ENCODE data around the gene AGAP1.

AGAP1 gene

DNA sequence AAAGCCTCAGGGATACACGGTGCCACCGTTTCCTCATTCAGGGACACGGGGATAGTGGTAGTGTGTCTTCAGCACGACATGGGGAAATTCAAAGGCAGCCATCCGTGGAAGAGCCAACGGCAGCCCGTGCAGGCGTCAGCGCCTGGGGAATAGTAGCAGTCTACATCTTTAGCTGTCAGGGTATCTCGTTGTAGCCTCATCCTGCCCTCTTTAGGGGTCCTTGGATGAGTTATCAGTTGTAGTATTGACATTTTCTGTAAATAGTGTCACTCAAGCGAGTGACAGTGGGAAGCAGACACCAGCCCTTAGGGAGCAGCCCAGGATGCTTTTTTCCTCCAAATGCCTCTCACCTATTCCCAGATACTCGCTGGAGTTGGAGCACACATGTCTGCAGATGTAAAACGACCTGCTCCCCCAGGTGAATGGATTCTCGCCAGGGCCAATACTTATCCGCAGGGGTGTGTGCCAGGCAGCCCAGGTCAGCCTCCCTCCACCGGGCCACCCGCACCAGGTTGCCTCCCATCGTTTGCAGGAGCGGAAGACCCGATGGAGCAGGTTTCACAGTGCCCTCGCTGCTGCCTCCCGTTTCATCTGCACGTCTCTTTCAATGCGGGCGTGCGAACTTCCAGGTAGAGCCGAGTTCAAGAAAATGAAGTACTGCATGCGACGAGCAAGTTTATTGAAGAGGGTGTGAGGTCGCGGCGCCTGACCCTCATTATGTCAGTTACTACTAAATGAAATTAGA is 41.0 kb downstream of the AGAP1 start:
- no peak for DNase-seq

DNA sequence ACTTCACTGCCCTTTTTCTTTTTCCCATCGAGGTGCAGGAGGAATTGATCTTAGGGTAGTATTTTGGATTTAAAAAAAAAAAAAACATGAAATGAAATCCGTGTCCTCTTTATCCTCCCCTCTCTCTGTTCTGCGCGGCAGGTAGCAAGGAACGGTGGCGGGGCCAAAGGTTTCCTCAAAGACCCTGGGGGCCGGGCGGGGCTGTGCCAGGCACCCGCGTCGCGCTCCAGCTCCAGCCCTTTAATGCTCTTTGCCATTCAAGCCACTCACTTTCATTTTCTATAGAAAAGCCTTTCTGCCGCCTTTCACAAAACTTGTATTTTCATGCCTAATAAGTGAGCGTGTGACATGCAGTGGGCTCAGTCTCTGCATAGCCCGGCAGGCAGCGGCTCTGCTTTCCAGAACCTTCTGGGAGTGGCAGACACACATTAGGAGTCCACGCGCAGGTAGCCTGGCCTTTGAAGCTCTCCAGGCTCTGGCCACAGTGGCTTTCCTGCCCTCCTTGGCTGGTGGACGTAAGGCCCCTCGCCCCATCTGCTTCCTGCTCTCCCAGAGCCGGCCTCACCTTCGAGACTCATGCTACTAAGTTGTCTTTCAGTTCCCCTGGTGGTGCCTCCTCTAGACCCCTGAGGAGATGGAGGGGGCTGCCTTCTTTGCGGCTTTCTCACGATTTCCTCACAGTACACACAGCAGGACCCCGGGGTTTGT is 41.7 kb downstream of the AGAP1 start:
- no peak for DNase-seq

DNA sequence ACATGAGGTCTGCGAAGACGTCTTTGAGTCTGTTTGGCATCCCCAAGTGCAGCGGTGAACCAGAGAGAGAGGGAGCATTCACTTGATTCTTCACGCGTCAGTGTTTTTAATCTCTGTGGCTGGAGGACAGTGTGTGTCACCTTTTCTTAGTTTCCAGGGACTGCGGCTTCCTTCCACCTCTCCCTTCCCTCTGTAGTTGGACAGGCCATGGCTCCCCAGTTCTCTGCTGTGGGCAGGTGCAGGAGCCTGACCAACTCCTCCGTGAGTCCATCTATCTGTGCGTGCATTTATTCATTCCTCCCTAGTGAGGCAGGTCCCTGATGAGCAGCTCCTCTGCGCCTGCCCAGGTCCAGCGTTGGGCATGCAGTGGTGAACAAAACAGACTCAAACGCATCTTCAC is 42.9 kb downstream of the AGAP1 start:
- DNase-seq: no peak

DNA sequence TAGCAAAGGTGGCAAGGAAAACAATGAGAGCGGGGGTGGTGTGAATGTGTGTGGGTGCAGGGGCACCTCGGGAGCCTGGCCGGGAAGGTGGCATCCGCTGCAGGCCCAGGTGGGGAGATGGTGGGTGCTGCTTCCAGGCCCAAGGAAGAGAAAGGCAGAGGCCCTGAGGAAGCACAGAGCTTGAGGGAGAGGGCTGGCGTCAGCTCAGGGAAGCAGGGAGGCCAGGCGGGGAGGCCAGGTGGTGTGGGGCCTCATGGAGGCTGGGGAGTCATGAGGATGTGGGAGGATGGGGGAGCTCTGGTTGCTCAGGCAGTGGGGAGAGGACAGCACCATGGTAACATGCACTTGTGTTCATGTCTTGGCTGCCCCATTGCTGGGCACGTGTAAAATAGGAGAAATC is 43.3 kb downstream of the AGAP1 start:
- DNase-seq: no peak

DNA sequence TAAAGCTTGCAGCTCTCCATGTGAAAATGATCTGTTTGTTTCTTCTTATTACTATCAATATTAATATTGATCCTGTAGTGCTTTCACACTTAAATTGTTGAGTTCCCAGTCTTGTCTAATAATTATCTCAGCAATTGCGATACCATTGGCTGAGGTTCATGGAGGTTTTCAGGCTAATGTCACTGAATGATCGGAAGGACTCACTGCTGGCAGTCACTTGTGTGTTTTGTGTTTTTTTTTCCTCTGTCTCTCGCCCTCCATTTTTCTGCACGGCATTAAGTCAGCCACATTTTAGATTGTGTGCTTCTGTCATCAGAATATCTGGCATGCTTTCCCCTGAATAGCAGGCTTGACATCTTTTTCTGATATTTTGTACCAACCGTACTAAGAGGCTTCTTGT is 43.7 kb downstream of the AGAP1 start:
- no peak for DNase-seq

DNA sequence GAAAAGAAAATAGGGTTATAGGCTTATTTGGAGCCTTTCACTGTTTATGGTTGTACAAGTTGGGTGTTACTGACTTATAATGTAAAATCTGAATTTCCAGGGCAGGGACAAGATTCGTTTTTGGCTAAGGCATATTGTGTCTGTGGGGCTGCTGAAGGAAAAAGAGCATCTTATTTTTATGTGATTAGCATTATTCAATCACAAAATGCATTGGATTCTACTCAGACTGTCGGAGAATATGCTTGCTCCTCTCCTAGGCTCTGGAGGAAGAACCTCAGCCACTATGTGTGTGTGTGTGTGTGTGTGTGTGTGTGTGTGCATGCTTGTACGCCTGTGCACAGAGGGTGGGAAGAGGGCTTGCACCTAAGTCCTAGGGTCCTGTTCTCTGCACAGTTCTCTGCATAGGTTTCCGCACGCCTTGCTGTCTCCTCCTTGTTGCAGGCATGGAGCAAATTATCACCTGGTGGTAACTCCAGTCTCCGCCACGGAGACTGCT is 44.3 kb downstream of the AGAP1 start:
- DNase-seq: no peak

DNA sequence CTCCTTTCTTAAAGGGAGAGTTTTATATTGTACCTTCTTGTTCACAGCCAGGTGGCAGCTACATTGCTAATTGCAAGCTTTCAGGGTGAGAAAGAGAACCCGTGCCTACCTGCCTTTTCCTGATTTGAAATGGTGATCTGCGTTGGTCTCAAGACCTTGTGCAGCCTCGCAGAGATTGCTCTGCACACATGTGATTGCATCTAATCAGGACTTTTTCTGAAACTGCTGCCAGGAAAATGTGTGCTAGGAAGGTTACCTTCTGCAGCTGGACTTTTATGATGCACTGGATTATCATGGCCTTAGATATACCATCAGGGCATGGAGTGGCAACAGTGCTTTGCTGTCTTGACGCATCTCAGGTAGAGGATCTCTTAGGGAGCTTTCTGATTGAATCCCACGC is 45.1 kb downstream of the AGAP1 start:
- DNase-seq: no peak

DNA sequence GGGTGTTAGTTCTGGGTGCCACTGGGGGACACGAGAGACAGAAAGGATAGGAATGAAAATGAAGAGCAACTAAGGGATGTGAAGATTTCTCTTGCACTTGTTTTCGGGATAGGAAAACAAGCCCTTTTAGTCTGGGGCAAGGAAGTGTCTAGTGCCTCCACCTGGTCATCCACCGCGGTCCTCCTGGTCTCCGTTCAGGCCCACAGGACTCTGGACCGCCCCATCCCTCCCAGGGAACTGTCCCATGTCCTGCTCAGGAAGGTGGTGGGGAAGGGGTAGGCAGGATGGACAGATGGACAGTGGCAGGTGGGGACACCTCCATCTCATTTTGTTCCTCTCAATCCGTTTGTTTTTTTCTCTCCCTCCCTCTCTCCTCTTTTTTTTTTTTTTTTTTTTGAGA is 45.9 kb downstream of the AGAP1 start:
- DNase-seq: no peak

DNA sequence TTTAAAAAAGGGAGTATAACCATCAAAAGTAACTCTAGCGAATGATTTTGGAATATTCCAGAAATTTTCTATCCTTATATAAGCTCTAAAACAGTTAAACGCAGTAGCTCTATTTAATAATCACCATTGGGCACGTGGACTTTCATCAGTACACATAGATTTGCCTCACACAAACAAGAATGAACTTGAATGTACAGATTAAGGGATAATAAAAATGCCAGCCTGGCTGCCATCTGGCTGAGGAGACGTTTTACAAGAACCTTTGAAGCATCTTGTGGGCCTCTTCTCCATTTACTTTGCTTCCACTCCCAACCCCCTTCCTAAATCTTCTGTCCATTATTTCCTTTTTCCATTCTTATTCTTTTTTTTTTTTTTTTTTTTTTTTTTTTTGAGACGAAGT is 47.2 kb downstream of the AGAP1 start:
- DNase-seq: no peak

DNA sequence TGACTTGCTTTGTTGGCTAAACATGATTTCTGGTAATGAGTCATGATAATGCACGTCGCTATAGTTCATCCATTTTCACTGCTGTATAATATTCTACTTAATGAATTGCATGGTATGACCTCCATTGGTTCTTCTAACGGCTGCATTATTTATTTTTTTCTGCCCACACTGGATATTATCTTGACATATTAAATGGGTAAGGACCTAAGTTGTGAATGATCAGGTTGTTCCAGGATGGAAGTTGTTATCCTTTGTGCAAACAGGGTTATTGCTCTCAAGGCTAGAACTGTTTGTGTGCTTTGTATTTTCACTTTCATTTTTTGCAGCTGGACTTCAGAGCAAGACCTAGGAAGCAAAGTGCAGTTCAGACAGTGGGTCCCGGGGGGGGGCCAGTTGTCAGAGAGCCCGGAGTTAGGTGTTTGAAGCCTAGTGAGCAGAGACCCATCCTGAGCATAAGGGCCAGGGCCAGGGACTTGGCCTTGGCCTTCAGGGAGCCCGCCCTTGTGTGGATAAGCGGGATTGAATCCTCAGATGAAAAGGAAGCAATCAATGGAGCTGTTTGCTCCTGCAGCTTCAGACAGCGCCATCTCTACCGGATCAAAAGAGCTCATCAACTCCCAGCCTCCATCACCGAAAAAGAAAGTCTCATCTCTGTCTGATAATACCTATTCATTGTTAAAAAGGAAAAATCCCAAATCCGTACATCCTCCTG is 48.2 kb downstream of the AGAP1 start:
- no peak for DNase-seq

DNA sequence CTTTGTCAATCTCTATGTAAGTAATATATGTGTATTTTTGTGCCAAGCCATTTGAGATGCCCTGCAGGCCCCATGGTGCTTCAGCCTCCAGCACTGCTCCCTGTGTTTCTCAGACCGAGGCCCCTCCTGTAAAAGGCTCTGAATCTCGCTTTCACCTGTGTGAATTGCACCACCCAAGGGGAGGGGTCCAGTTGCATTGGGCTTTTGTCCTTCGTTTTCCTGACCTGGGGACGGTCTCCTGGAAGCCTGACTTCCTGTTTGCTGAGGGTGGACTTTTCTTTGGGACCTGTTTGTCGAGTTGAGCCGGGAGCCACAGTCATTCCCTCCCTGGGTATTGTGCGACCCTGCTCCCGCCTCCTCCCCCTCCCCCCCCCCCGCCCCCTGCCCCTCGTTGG is 48.9 kb downstream of the AGAP1 start:
- DNase-seq: no peak

DNA sequence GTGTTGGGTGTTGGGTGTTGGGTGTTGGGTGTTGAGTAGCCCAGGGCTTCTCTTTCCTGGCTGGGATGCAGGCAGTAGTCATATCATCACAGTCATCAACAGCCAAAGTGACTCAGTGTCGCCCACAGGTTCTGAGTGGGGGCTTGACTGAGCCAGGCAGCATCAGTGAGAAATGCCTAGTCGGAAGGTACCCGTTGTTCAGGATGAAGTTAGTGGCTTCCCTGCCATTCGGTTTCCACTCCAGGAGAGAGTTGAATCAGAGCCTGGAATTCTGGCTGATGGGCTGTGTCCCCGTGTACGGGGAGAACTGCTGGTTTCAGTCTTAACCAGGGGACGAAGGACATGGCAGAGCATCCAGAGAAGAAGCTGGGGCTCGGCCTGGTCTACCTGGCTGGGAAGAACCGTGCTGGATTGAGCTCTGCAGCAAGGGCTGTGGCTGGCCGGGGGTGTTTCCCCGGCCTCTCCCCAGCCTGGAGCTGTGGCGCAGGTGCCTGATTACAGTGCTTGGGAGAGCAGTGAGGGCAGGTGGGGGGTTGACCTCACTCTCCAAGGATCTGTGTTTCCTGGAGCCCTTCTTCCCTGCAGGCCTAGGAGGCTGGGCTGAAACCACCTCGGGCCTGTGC is 49.4 kb downstream of the AGAP1 start:
- no peak for DNase-seq

DNA sequence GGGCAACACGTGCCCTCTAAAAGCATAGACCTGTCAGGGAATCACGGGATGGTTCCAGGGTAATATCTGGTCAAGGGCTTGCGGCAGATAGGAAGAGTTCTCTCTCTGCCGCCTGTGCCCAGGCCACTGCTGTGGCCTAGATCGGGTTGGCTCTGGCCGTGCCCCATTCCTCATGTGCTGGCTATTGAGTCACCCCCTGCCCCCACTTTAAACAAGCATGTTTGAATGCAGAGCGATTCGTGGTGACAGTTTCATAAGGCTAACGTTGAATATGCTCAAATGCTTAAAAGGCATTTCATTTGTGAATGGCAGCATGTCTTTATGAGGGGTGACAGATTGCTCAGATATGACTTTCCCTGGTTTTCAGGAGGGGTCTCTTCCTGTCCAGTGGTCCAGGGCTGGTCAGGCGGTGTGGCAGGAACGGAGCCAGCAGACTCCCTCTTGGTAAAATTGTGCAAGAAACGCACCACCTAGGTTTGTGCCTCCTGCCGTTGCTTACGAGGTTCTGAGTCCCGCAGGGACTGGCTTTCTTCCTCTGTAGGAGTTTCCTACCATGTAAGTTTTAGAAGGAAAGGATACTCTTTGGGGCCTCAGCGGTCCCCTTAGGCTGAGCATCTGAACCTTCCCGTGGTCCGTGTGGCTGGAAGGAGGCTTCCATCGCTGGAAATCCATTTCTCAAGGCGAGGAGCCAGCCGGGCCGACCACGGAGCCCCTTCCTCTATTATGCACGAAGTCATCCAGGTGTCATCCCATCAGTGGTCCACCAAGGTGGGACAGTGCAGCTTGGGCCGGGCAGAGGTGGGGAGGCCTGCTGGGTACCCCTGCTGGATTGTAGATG is 50.2 kb downstream of the AGAP1 start:
- DNase-seq: no peak

DNA sequence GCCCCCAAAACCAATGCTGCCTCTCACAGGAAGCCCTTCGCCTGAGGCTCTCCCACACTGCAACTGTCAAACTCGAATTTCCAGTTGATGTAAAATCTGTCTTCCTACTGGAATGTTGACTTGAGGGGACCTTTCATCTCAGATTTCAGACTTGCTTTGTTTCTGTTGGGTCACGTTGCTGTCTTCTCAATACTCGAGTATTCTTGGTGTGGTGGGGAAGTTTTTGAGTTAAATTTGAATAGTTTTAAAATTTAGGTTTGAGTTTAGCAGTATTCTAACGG is 50.8 kb downstream of the AGAP1 start:
- no peak for DNase-seq

DNA sequence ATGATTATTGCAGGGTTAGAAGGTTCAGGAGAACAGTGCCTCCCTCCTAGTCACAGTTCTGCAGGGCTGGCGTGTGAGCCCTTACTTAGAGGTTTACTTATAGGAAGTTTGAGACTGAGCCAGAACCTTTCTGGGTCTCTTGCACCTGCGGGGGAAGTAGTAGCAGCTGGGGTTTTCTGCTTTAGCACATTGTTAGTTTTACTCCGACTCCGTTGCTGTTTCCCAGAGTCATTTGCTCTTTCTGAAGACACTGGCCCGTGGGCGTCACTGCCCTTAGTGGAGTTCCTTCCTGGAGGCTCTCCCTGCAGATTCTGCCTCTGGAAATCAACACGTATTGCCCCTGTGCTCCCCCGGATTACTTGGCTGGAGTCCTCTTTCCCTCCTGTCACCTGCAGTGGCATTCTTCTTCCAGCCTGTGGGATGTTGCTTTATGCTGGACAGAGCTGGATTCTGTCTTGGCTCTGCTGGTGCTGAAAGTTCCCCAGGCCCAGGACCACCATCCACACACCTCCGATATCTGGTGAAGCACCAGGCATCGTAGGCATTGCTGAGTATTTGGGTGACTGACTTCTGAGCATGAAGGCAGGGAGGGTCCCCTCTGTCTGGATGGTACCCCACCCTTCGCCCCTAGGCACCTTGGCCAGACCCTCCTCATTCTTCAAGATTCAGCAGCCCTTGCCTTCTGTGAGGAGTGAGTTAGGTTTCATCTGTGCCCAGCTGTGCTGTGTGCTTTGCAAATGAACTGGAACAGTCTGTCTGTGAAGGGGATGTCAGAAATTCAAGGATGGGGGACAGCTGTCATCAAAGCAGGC is 51.7 kb downstream of the AGAP1 start:
- DNase-seq: no peak

DNA sequence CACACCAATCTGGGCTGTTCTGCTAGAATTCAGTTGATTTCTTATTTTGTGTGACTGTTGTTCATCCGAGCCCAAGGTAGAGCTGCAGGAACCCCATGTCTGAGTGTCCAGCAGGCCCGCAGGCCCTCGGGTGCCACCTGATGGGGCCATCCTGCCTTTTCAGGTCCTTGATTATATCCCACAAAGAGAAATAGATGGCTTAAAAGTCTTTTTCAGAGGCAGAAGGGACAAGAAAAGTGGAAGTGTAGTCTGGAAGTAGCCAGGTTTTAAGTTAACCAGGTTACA is 52.2 kb downstream of the AGAP1 start:
- DNase-seq: no peak

DNA sequence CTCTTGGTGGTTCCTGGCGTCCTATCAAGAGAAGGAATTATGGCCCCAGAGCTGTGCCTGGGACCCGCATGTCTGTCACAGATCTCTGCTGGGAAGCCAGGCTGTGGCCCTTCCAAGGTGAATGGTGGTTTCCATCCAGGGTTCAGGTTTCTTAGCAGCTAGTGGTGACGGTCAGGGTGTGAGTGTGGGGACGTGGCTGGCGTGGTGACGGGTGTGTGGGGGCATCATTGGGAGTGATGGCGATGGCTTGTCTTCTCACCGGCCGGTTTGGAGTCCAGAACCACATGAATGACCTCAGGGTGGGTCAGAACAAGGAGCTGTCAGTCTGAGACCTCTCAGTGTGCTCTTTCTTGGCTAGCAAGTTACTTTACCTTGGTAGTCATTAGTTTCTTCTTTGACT is 52.6 kb downstream of the AGAP1 start:
- no peak for DNase-seq

DNA sequence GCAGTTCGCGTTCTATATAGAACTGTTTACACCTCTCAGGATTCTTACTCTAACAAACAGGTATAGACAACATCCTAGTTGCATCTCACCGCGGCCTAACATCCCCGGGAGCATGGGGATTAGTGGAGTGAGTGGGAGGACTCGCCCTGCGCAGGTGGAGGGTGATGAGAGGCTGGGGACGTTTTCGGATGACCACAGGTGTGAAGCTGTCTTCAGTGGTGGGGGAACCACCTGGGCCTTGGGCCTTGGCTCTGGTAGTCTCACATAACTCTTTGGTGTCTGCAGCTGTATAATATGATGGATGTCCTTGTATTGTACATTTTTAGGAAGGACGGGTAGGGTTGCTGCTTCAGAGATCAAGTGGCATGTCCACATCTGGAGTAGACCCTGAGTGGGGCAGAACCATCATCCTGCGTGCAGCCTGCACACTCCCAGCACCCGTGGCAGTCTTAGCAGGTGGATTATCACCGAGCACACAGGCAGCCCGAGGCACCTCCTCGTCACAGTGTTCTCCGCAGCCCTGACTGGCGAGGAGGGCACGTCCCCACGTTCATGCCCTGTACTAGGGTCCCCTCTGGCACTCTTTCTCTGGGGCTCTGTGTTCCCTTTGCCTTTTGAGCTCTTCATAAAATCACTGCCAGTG is 56.0 kb downstream of the AGAP1 start:
- no peak for DNase-seq

DNA sequence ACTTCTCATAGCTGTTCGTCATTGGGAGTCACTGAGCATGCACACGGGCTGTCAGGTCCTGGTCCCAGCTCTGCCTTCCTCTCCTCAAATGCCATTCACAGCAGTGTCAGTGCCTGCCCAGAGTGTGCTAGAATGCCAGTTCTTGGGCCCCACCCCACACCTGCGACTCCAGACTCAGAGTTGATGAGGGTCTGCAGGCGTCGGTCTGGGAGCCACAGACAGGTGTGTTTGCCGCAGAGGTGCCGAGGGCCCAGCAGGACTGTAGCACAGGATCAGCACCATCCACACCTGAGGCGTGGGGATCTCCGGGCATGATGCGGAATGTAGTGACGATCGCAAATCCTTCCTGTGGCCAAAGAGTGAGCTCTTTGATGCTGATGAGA is 56.5 kb downstream of the AGAP1 start:
- DNase-seq: no peak

DNA sequence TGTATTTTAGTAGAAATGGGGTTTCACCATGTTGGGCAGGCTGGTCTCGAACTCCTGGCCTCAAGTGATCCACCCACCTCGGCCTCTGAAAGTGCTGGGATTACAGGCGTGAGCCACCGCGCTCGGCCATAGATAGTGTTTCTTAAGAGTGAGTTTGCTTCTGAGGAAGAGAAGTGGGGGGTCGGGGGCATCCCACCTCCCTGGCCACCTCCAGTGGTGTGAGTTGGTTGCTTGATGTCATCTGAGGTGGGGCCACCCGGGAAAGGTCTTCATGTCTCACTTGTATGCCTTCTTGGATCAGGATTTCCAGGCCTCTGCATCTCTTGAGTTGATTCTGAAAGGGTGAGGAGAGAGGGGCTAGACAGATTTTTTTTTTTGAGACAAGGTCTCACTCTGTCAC is 57.1 kb downstream of the AGAP1 start:
- DNase-seq: no peak

DNA sequence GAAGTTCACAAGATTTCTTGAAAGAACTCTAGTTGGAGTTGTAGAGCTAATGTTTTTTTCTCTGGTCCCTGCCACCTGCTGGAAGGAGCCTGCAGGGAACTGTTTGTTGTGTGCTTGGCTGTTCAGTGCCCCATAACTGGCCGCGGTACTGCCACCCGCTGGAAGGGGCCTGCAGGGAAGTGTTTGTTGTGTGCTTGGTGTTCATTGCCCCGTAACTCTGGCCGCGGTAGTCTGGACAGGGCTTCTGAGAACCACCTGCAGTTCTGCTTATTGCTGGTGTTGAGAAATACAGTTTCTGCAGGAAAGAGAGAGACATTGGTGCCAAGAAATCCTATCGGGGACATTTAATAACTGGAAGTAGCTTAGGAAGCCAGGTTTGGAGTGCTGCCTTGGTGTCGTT is 58.1 kb downstream of the AGAP1 start:
- no peak for DNase-seq

DNA sequence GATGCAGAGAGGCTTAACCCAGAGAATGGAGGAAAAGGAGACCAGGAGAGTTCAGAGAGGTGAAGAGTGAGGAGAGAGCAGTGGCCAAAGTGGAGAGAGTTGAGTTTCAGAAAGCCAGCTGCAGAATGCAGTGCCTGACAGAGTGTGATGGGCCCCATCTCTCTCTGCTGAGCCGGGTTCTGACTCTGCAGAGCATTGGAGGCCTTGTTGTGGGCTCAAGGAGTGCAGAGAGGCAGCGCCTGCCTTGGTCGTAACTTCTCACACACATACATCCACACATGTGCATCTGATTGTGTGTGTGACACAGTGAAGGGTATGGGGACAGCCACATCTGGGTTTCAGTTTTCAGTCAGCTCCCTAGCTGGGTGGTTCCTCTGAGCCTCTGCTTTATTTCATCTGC is 58.8 kb downstream of the AGAP1 start:
- no peak for DNase-seq
